ENCODE measurements around the gene KCNMB2.

The KCNMB2 gene

GRCh38 chr3:178771511-178771910 lies 235.3 kb downstream of the KCNMB2 start:
- Mint-ChIP-seq H3K4me1 (peaks cover 0 to 5% of the 10 kb centered on the region in 2 donors), H3K27ac (no peak overlapping the region), H3K4me3 (no peak overlapping the region), H3K27me3 (peaks cover 0 to 4% of the 10 kb centered on the region in 2 donors), H3K9me3 (peaks cover 0 to 3% of the 10 kb centered on the region in 2 donors), H3K36me3 (no peaks in the 10 kb centered on the region)
- DNase-seq (no peak), ATAC-seq (replicated peaks) (no peak)

GRCh38 chr3:178772746-178773145 lies 236.5 kb downstream of the KCNMB2 start:
- Mint-ChIP-seq H3K9me3 (peaks cover 0 to 3% of the 10 kb centered on the region in 2 donors), H3K4me1 (peaks cover 0 to 5% of the 10 kb centered on the region in 2 donors), H3K27me3 (peaks cover 0 to 4% of the 10 kb centered on the region in 2 donors), H3K4me3 (no peak overlapping the region), H3K36me3 (no peaks in the 10 kb centered on the region), H3K27ac (no peak overlapping the region)
- no peak for DNase-seq
- no peak for ATAC-seq (replicated peaks)

- no peak overlapping the region for H3K27ac Mint-ChIP-seq
- DNase-seq (no peak), ATAC-seq (replicated peaks) (no peak)
- H3K9me3 Mint-ChIP-seq: peaks cover 0 to 3% of the 10 kb centered on the region in 2 donors
- no peak overlapping the region for H3K4me3 Mint-ChIP-seq
- H3K36me3 Mint-ChIP-seq: no peaks in the 10 kb centered on the region
- peaks cover 0 to 4% of the 10 kb centered on the region in 2 donors for H3K27me3 Mint-ChIP-seq
- peaks cover 0 to 4% of the 10 kb centered on the region in 2 donors for H3K4me1 Mint-ChIP-seq
These were observed 237.1 kb downstream of the KCNMB2 start for GRCh38 chr3:178773358-178773757.

- Mint-ChIP-seq H3K4me3 (no peak overlapping the region), H3K4me1 (peaks cover 0 to 2% of the 10 kb centered on the region in 2 donors), H3K27ac (no peak overlapping the region), H3K27me3 (peaks cover 0 to 8% of the 10 kb centered on the region in 2 donors), H3K9me3 (peaks cover 2 to 3% of the 10 kb centered on the region in 2 donors), H3K36me3 (no peaks in the 10 kb centered on the region)
- DNase-seq: no peak
- peak; percentile 54 to 91 for ATAC-seq (replicated peaks)
These were observed 241.6 kb downstream of the KCNMB2 start for GRCh38 chr3:178777718-178778411.

GRCh38 chr3:178778589-178778988 lies 242.4 kb downstream of the KCNMB2 start:
- ATAC-seq (replicated peaks): peak in 1 of 2 donors; percentile 4
- no peaks in the 10 kb centered on the region for H3K36me3 Mint-ChIP-seq
- peaks cover 0 to 2% of the 10 kb centered on the region in 2 donors for H3K4me1 Mint-ChIP-seq
- peaks cover 2 to 3% of the 10 kb centered on the region in 2 donors for H3K9me3 Mint-ChIP-seq
- H3K4me3 Mint-ChIP-seq: no peak overlapping the region
- no peak overlapping the region for H3K27ac Mint-ChIP-seq
- DNase-seq: no peak
- peaks cover 0 to 8% of the 10 kb centered on the region in 2 donors for H3K27me3 Mint-ChIP-seq

- H3K9me3 Mint-ChIP-seq: peaks cover 3 to 6% of the 10 kb centered on the region in 2 donors
- H3K27me3 Mint-ChIP-seq: no peaks in the 10 kb centered on the region
- H3K27ac Mint-ChIP-seq: no peak overlapping the region
- no peak for DNase-seq
- ATAC-seq (replicated peaks): no peak
- H3K4me1 Mint-ChIP-seq: no peaks in the 10 kb centered on the region
- H3K4me3 Mint-ChIP-seq: no peak overlapping the region
- no peaks in the 10 kb centered on the region for H3K36me3 Mint-ChIP-seq
These were observed 249.7 kb downstream of the KCNMB2 start for GRCh38 chr3:178785961-178786360.

- Mint-ChIP-seq H3K9me3 (peaks cover 7 to 13% of the 10 kb centered on the region in 2 donors), H3K4me3 (no peak overlapping the region), H3K36me3 (no peaks in the 10 kb centered on the region), H3K27me3 (no peaks in the 10 kb centered on the region), H3K27ac (no peak overlapping the region), H3K4me1 (no peaks in the 10 kb centered on the region)
- DNase-seq: no peak
- no peak for ATAC-seq (replicated peaks)
These were observed 251.7 kb downstream of the KCNMB2 start for GRCh38 chr3:178787960-178788359.

- H3K27ac Mint-ChIP-seq: no peak overlapping the region
These were observed 258.5 kb downstream of the KCNMB2 start for GRCh38 chr3:178794711-178795110.

GRCh38 chr3:178795349-178795748 lies 259.1 kb downstream of the KCNMB2 start:
- Mint-ChIP-seq H3K9me3 (peaks cover 13 to 16% of the 10 kb centered on the region in 2 donors), H3K4me3 (no peak overlapping the region), H3K27ac (no peak overlapping the region), H3K4me1 (no peaks in the 10 kb centered on the region), H3K27me3 (peaks cover 0 to 4% of the 10 kb centered on the region in 2 donors), H3K36me3 (peaks cover 0 to 1% of the 10 kb centered on the region in 2 donors)
- ATAC-seq (replicated peaks): no peak
- DNase-seq: no peak

More at GRCh38 chr3:178794711-178795110, 258.5 kb downstream of the KCNMB2 start:
- DNase-seq: no peak
- Mint-ChIP-seq H3K27me3 (peaks cover 0 to 4% of the 10 kb centered on the region in 2 donors), H3K4me3 (no peak overlapping the region), H3K4me1 (no peaks in the 10 kb centered on the region), H3K9me3 (peaks cover 13 to 14% of the 10 kb centered on the region in 2 donors), H3K36me3 (peaks cover 0 to 1% of the 10 kb centered on the region in 2 donors)
- no peak for ATAC-seq (replicated peaks)

GRCh38 chr3:178802259-178802658 lies 266.0 kb downstream of the KCNMB2 start:
- H3K27ac Mint-ChIP-seq: no peak overlapping the region
- no peak overlapping the region for H3K4me3 Mint-ChIP-seq
- DNase-seq: no peak
- H3K9me3 Mint-ChIP-seq: peaks cover 0 to 9% of the 10 kb centered on the region in 2 donors
- no peaks in the 10 kb centered on the region for H3K4me1 Mint-ChIP-seq
- H3K36me3 Mint-ChIP-seq: peaks cover 0 to 1% of the 10 kb centered on the region in 2 donors
- H3K27me3 Mint-ChIP-seq: no peaks in the 10 kb centered on the region
- no peak for ATAC-seq (replicated peaks)

- peaks cover 0 to 1% of the 10 kb centered on the region in 2 donors for H3K36me3 Mint-ChIP-seq
- H3K4me1 Mint-ChIP-seq: no peaks in the 10 kb centered on the region
- no peak for ATAC-seq (replicated peaks)
- peaks cover 0 to 5% of the 10 kb centered on the region in 2 donors for H3K9me3 Mint-ChIP-seq
- no peak for DNase-seq
- H3K27me3 Mint-ChIP-seq: no peaks in the 10 kb centered on the region
- H3K27ac Mint-ChIP-seq: no peak overlapping the region
- H3K4me3 Mint-ChIP-seq: no peak overlapping the region
These were observed 266.9 kb downstream of the KCNMB2 start for GRCh38 chr3:178802993-178803693.

GRCh38 chr3:178804606-178805005 lies 268.4 kb downstream of the KCNMB2 start:
- Mint-ChIP-seq H3K27ac (no peak overlapping the region), H3K36me3 (no peaks in the 10 kb centered on the region), H3K4me1 (no peaks in the 10 kb centered on the region), H3K27me3 (no peaks in the 10 kb centered on the region), H3K4me3 (no peak overlapping the region), H3K9me3 (peaks cover 0 to 2% of the 10 kb centered on the region in 2 donors)
- ATAC-seq (replicated peaks) (no peak), DNase-seq (no peak)

- no peaks in the 10 kb centered on the region for H3K9me3 Mint-ChIP-seq
- H3K27me3 Mint-ChIP-seq: no peaks in the 10 kb centered on the region
- H3K4me1 Mint-ChIP-seq: no peaks in the 10 kb centered on the region
- no peak for DNase-seq
- no peak overlapping the region for H3K4me3 Mint-ChIP-seq
- no peak overlapping the region for H3K27ac Mint-ChIP-seq
- ATAC-seq (replicated peaks): no peak
- no peaks in the 10 kb centered on the region for H3K36me3 Mint-ChIP-seq
These were observed 269.5 kb downstream of the KCNMB2 start for GRCh38 chr3:178805741-178806140.

GRCh38 chr3:178806651-178807050 lies 270.4 kb downstream of the KCNMB2 start:
- no peak overlapping the region for H3K27ac Mint-ChIP-seq
- ATAC-seq (replicated peaks): no peak
- H3K36me3 Mint-ChIP-seq: no peaks in the 10 kb centered on the region
- no peak overlapping the region for H3K4me3 Mint-ChIP-seq
- no peaks in the 10 kb centered on the region for H3K27me3 Mint-ChIP-seq
- H3K9me3 Mint-ChIP-seq: no peaks in the 10 kb centered on the region
- no peaks in the 10 kb centered on the region for H3K4me1 Mint-ChIP-seq
- DNase-seq: no peak

- Mint-ChIP-seq H3K9me3 (no peaks in the 10 kb centered on the region), H3K4me3 (no peak overlapping the region), H3K36me3 (no peaks in the 10 kb centered on the region), H3K4me1 (no peaks in the 10 kb centered on the region), H3K27me3 (no peaks in the 10 kb centered on the region), H3K27ac (no peak overlapping the region)
- DNase-seq (no peak), ATAC-seq (replicated peaks) (no peak)
These were observed 271.5 kb downstream of the KCNMB2 start for GRCh38 chr3:178807694-178808093.
